ENCODE data around the gene CD74.

CD74 gene

DNA sequence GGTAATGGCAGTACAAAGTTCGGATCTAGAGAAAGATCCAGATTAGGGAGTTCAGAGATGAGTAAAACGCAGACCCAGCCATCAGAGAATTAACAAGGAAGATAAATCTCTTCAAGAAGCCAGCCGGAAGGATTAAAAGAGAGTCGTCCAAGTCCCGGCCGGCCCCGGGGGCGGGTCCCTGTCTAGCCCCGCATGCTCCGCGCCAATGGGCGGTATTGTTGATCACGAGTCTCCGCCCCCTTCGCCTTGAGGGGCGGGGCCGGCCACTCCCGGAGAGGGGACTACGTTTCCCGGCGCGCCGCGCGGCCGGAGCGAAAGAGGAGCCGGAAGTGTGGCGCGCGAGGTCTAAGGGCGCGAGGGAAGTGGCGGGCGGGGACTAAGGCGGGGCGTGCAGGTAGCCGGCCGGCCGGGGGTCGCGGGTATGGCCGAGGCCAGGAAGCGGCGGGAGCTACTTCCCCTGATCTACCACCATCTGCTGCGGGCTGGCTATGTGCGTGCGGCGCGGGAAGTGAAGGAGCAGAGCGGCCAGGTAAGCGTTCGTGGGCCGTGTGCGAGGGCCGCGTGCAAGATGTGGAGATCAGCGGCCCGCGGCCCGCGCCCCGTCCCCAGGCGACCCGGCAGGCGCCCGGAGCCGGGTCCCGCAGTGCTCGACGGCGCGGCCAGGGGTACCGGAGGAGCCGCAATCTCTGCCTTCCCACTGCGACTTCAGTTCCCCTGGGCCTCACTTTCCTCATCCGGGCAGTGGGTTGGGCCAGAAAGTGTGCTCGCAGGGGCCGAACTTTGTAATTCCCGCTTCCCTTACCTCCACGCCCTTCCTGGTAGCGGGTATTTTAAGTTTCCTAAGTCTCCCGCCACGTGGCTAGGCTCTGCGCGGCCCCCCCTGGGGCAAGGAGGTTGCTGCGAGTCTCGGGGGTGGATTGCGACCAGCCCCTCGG, 55.1 kb downstream of the CD74 start, which contains the start of gene TCOF1:
Gene TCOF1, plus strand, starts transcription at position 372 of the 935 bp plus-strand sequence. Its CDS starts 50 bp downstream, at position 422.
- DNase-seq, result peak; percentile 87 to 97

DNA sequence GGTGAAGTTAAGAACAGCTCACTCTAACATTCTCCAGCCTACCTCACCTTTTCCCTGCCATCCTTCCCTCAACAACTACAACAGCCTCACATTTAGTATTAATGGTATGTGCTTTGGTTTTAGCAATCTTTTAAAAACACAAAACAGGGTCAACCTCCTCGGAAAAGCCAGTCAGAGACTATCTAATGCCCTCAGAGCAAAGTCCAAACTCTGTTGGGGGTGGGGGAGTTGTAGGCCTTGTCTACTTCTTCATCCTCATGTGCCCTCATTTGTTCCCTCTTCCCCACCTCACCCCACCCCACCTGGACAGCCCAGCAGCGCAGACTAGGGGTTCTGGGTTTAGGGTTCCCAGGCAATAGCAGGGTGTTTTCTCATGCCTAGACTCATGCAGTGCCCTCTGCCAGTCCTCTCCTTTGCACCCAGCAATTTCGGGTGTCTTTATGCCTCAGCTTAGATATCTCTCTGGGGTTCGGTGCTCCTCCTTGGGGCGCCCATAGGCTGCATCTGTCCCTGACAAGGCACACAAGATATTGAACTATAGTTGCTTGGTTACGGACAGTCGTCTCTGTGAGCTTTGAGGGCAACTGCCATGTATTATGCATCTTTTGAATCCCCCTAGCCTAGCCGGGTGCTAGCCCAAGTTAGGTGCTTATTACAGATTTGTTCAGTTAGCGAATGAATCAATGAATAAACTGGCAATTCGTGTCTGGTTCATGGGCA, 56.0 kb downstream of the CD74 start:
- no peak for DNase-seq

DNA sequence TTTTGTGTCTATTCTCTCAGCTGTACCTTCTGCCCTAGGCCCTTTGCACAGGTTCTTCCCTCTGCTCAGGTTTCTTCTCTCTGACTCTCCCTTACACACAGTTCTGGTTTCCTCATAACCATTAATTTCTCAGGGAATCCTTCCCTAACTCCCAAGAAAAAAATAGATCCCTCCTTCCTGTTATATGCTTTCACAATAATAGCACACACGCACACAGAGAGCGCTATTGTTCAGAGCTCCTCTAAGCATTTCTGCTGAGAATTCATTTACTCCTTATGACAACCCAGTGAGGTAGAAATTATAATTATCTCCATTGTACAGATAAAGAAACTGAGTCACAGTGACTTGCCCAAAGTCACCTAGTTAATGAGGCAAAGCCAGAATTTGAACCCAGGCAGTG, 56.9 kb downstream of the CD74 start:
- DNase-seq, result no peak

DNA sequence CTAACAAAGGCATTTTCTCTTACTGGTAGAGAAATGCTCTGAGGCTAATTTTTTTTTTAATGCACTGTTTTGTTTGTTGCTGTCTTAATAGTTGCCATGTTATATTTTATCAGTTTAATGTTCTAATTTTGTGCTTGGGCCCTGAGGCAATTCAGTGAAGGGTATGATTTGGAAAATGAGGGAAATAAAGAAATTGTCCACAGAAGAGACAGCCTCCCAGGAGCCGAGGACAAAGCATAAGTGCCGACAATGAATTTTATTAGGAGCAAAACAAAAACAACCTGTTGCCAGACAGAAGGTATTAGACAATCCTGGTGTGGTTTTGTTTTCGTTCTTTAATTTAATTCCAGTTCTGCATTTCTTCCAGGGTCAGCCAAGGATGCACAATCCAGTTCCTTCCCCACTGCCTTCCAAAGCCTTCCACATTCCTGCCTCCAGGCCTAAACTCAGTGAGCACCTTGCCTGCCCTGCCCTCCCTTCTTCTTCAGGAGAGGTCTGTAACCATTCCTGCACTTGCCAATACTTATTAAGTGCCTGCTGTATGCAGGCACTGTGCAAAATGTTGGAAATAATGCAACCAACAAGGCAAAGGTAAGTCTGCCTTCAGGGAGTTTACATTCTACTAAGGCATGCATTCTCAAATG, 59.6 kb downstream of the CD74 start:
- no peak for DNase-seq

DNA sequence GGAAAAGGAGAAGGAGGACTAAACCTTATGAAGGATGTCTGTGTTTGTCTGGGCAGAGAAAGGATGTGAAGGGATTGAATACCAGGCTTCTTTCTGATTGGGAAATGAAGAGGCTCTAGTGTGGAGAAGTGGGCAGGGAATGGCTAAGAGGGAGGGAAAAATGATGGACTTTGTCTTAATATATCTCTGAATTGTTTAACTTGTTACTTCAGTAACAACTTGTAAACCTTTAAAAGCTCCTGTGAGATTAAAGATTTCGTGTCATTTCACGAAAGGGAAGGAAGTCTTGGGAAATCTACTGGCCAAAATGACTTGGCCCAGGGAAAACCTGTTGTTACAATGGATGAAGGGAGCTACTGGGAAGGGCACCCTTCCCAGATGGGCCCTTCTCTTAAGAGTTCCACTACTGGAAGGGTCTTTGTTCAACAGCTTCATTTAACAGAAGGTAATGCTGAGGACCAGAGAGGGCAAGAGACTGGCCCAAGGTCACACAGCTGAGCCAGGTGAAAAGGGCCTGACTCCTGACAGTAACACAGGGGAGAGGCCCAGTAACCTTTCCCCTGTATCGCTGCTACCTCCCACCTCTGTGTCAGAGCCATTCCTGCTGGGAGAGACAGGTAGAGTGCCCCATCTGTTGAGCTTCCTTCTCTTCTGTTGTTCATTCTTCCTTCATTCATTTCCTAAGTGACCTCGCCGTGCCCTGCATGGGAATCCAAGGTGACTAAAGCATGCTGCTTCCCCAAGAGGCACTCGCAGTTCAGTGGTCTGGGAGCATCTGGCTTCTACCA, 60.3 kb downstream of the CD74 start:
- no peak for DNase-seq

Measured in NCI-H446 (cell line).